Thyroid gland (tissue), 4 donors: ENCODE measurements around the gene AAMDC. TPM values are rescaled to one million over a fixed set of nuclear protein-coding genes. Genes with fewer than 3 reads are reported as not detected.

Experiments used
- DNase-seq, 2 donors: peaks; one replicate each; pipeline ENCODE4 v3.0.0-alpha.2; 2019
- H3K27ac ChIP-seq, 3 donors: fragments of 200-600 bp; sonication (generic); 1 replicate in 2 of 3; 2 replicates in 1 of 3; pipeline ENCODE4 v1.5.1; 2016 to 2019; ENCODE audit warnings: mild to moderate bottlenecking in 1 of 3, moderate library complexity in 1 of 3
- H3K27me3 ChIP-seq: fragments of 200-600 bp; sonication (generic); one replicate; pipeline ENCODE4 v1.5.1; 2019
- H3K36me3 ChIP-seq, 2 donors: fragments of 200-600 bp; sonication (generic); one replicate each; pipeline ENCODE4 v1.5.1; 2016 to 2019
- H3K4me1 ChIP-seq, 2 donors: fragments of 200-600 bp; sonication (generic); one replicate each; pipeline ENCODE4 v1.5.1; 2017 to 2019
- H3K4me3 ChIP-seq, 3 donors: fragments of 200-600 bp; sonication (generic); replicated peaks in 1 of 3; 1 replicate in 2 of 3; 2 replicates in 1 of 3; pipeline ENCODE4 v1.5.1; 2016; ENCODE audit warnings: mild to moderate bottlenecking in 1 of 3
- H3K9me3 ChIP-seq: fragments of 200-600 bp; sonication (generic); one replicate; pipeline ENCODE4 v1.5.1; 2017
- CTCF ChIP-seq, 6 experiments: fragments of 200-600 bp in 3 of 6; fragments of 450-650 bp in 3 of 6; sonication (generic) in 3 of 6; IDR thresholded peaks; one replicate each; pipeline ENCODE4 v1.5.1; 2016 to 2019; ENCODE audit warnings: antibody characterized with exemption in 6 of 6, mild to moderate bottlenecking in 2 of 6, inconsistent platforms in 1 of 6, moderate library complexity in 1 of 6
- POLR2A ChIP-seq, 2 donors: fragments of 450-650 bp; IDR thresholded peaks; one replicate each; pipeline ENCODE4 v1.6.1; 2017; ENCODE audit warnings: antibody characterized with exemption in 2 of 2, mild to moderate bottlenecking in 2 of 2, moderate library complexity in 1 of 2
- WGBS, 2 donors: methylation state at CpG; one replicate each; pipeline ENCODE4 v1.1.5; 2017; 5-methylcytosine and 5-hydroxymethylcytosine counted together
- intact Hi-C: fragments of 100-400 bp; cut with DNase I; formaldehyde crosslinking; loops from one replicate; pipeline ENCODE4 v1.15.1; 2023
- total RNA-seq, 4 donors: library from RNA; depleted of rRNA; stranded (reverse); fragments of >200 nt; gene quantifications; one replicate each; pipeline ENCODE4 v1.2.3, GENCODE V29; 2016

AAMDC gene
- total RNA-seq, 4 donors from 2014 or later, result 33.6 to 60.5 (median 39.0) TPM

- TF ChIP-seq CTCF (IDR thresholded peaks at IDR 0.05) (no peak), POLR2A (IDR thresholded peaks at IDR 0.05) (no peak)
- H3K27me3 ChIP-seq, result no peaks in the 10 kb centered on the region
- no peaks in the 10 kb centered on the region for H3K9me3 ChIP-seq
- no peak overlapping the region for H3K4me3 ChIP-seq
- H3K4me1 ChIP-seq, result no peaks in the 10 kb centered on the region
- intact Hi-C loops, result no loop called here
- no peak overlapping the region for H3K27ac ChIP-seq
- no peaks in the 10 kb centered on the region for H3K36me3 ChIP-seq
- no peak for DNase-seq
- WGBS, 2 donors, result 93 to 97% methylated on average over 4 of the region's 4 CpGs
These were observed 29.6 kb upstream of the AAMDC start for GRCh38 chr11:77791301-77791700.

GRCh38 chr11:77793972-77794371 lies 27.0 kb upstream of the AAMDC start:
- H3K27me3 ChIP-seq, result no peaks in the 10 kb centered on the region
- intact Hi-C loops, result no loop called here
- peaks cover 0 to 3% of the 10 kb centered on the region in 2 donors for H3K4me1 ChIP-seq
- H3K27ac ChIP-seq, result no peak overlapping the region
- no peak overlapping the region for H3K4me3 ChIP-seq
- H3K9me3 ChIP-seq, result no peaks in the 10 kb centered on the region
- 98 to 100% methylated on average over 2 of the region's 2 CpGs for WGBS, 2 donors
- DNase-seq, result no peak
- no peaks in the 10 kb centered on the region for H3K36me3 ChIP-seq
- TF ChIP-seq POLR2A (IDR thresholded peaks at IDR 0.05), result no peak
- TF ChIP-seq CTCF (IDR thresholded peaks at IDR 0.05), result no peak

- intact Hi-C loops, result no loop called here
- Histone ChIP-seq H3K27me3 (no peaks in the 10 kb centered on the region), H3K27ac (no peak overlapping the region), H3K4me3 (no peak overlapping the region), H3K9me3 (no peaks in the 10 kb centered on the region), H3K4me1 (peaks cover 9 to 13% of the 10 kb centered on the region in 2 donors), H3K36me3 (no peaks in the 10 kb centered on the region)
- no peak for TF ChIP-seq POLR2A (IDR thresholded peaks at IDR 0.05)
- no peak for TF ChIP-seq CTCF (IDR thresholded peaks at IDR 0.05)
- no peak for DNase-seq
- 53 to 57% methylated on average over 3 of the region's 3 CpGs for WGBS, 2 donors
These were observed 21.6 kb upstream of the AAMDC start for GRCh38 chr11:77799338-77799737.

GRCh38 chr11:77800449-77800848 lies 20.5 kb upstream of the AAMDC start:
- TF ChIP-seq CTCF (IDR thresholded peaks at IDR 0.05), result no peak
- no peak for TF ChIP-seq POLR2A (IDR thresholded peaks at IDR 0.05)
- Histone ChIP-seq H3K9me3 (no peaks in the 10 kb centered on the region), H3K36me3 (no peaks in the 10 kb centered on the region), H3K27me3 (no peaks in the 10 kb centered on the region), H3K4me1 (peaks cover 9 to 13% of the 10 kb centered on the region in 2 donors), H3K27ac (no peak overlapping the region), H3K4me3 (no peak overlapping the region)
- DNase-seq, result no peak
- intact Hi-C loops, result no loop called here

- WGBS, 2 donors, result 83 to 86% methylated on average over 3 of the region's 3 CpGs
- Histone ChIP-seq H3K27me3 (no peaks in the 10 kb centered on the region), H3K4me1 (peaks cover 9 to 13% of the 10 kb centered on the region in 2 donors), H3K9me3 (no peaks in the 10 kb centered on the region), H3K36me3 (no peaks in the 10 kb centered on the region), H3K27ac (no peak overlapping the region), H3K4me3 (no peak overlapping the region)
- intact Hi-C loops, result no loop called here
- no peak for DNase-seq
- TF ChIP-seq POLR2A (IDR thresholded peaks at IDR 0.05) (no peak), CTCF (IDR thresholded peaks at IDR 0.05) (no peak)
These were observed 19.5 kb upstream of the AAMDC start for GRCh38 chr11:77801477-77801876.
